HG02678 (cell line): ENCODE measurements around the gene SPRR3.
A peak's percentile ranks its signal among the peaks of the same experiment; 100 is the strongest.

Experiments
- ATAC-seq: cut with Tn5 transposase; IDR thresholded peaks from one replicate; pipeline ENCODE4 v1.9.1; 2021; ENCODE audit warnings: mild to moderate bottlenecking, moderate library complexity; ENCODE audit not compliant: unreplicated experiment

Gene SPRR3

GRCh38 chr1:153001382-153001781, at the start of gene SPRR3:
Gene SPRR3, plus strand, starts transcription at chr1:153001749. Its CDS starts 1,272 bp downstream, at chr1:153003021.
- ATAC-seq: no peak

GRCh38 chr1:152953761-152954160, 47.8 kb upstream of the SPRR3 start:
- ATAC-seq: no peak

GRCh38 chr1:152954436-152954835, 47.1 kb upstream of the SPRR3 start:
- ATAC-seq: no peak

- ATAC-seq: no peak
These were observed 44.0 kb upstream of the SPRR3 start for GRCh38 chr1:152957561-152957960.

GRCh38 chr1:152959273-152959672, 42.3 kb upstream of the SPRR3 start:
- ATAC-seq: no peak

GRCh38 chr1:152959801-152960451, 41.6 kb upstream of the SPRR3 start:
- no peak for ATAC-seq

- ATAC-seq: no peak
These were observed 41.0 kb upstream of the SPRR3 start for GRCh38 chr1:152960452-152961044.

GRCh38 chr1:152961226-152961891, 40.2 kb upstream of the SPRR3 start:
- ATAC-seq: no peak

GRCh38 chr1:152962876-152963415, 38.6 kb upstream of the SPRR3 start:
- ATAC-seq: no peak

- no peak for ATAC-seq
These were observed 37.0 kb upstream of the SPRR3 start for GRCh38 chr1:152964536-152964935.

- ATAC-seq: no peak
These were observed 35.7 kb upstream of the SPRR3 start for GRCh38 chr1:152965853-152966252.

GRCh38 chr1:152967201-152967600, 34.3 kb upstream of the SPRR3 start:
- no peak for ATAC-seq

- peak; percentile 79 for ATAC-seq
These were observed 33.3 kb upstream of the SPRR3 start for GRCh38 chr1:152968248-152968647.

- no peak for ATAC-seq
These were observed 32.5 kb upstream of the SPRR3 start for GRCh38 chr1:152969036-152969435.

GRCh38 chr1:152970495-152970894, 31.1 kb upstream of the SPRR3 start, which contains the start of gene SPRR4:
Gene SPRR4, plus strand, starts transcription at chr1:152970648. Its CDS starts 1,243 bp downstream, at chr1:152971891.
- no peak for ATAC-seq

GRCh38 chr1:152972196-152972886, 29.2 kb upstream of the SPRR3 start:
- no peak for ATAC-seq

- ATAC-seq: no peak
These were observed 24.9 kb upstream of the SPRR3 start for GRCh38 chr1:152976688-152977087.

- no peak for ATAC-seq
These were observed 23.9 kb upstream of the SPRR3 start for GRCh38 chr1:152977614-152978013.

- no peak for ATAC-seq
These were observed 20.9 kb upstream of the SPRR3 start for GRCh38 chr1:152980676-152981075.

GRCh38 chr1:152981146-152981871, 20.2 kb upstream of the SPRR3 start:
- no peak for ATAC-seq

GRCh38 chr1:152982076-152982475, 19.5 kb upstream of the SPRR3 start:
- no peak for ATAC-seq
